ENCODE measurements around the gene DNM3.

GRCh38 chr1:171994293-171994692, 153.0 kb downstream of the DNM3 start:
- no peak for TF ChIP-seq RXRA (IDR thresholded peaks at IDR 0.05; ENCODE audit: borderline replicate concordance, low read depth)
- TF ChIP-seq MAX (IDR thresholded peaks at IDR 0.05; ENCODE audit: low read depth), result no peak
- TF ChIP-seq EP300 (IDR thresholded peaks at IDR 0.05; ENCODE audit: borderline replicate concordance in 1 of 2, low read depth in 1 of 2, low read length in 1 of 2), result no peak
- no peak for TF ChIP-seq USF2 (IDR thresholded peaks at IDR 0.05; ENCODE audit: borderline replicate concordance, low read depth, low read length)
- TF ChIP-seq TAF1 (IDR thresholded peaks at IDR 0.05; ENCODE audit: borderline replicate concordance, low read depth, low read length), result no peak
- TF ChIP-seq CTCF (IDR thresholded peaks at IDR 0.05), result no peak
- no peak for TF ChIP-seq EZH2phosphoT487 (IDR thresholded peaks at IDR 0.05; ENCODE audit: borderline replicate concordance, low read depth)
- no peak for TF ChIP-seq YY1 (IDR thresholded peaks at IDR 0.05; ENCODE audit: low read depth)
- TF ChIP-seq, protein P1, sequence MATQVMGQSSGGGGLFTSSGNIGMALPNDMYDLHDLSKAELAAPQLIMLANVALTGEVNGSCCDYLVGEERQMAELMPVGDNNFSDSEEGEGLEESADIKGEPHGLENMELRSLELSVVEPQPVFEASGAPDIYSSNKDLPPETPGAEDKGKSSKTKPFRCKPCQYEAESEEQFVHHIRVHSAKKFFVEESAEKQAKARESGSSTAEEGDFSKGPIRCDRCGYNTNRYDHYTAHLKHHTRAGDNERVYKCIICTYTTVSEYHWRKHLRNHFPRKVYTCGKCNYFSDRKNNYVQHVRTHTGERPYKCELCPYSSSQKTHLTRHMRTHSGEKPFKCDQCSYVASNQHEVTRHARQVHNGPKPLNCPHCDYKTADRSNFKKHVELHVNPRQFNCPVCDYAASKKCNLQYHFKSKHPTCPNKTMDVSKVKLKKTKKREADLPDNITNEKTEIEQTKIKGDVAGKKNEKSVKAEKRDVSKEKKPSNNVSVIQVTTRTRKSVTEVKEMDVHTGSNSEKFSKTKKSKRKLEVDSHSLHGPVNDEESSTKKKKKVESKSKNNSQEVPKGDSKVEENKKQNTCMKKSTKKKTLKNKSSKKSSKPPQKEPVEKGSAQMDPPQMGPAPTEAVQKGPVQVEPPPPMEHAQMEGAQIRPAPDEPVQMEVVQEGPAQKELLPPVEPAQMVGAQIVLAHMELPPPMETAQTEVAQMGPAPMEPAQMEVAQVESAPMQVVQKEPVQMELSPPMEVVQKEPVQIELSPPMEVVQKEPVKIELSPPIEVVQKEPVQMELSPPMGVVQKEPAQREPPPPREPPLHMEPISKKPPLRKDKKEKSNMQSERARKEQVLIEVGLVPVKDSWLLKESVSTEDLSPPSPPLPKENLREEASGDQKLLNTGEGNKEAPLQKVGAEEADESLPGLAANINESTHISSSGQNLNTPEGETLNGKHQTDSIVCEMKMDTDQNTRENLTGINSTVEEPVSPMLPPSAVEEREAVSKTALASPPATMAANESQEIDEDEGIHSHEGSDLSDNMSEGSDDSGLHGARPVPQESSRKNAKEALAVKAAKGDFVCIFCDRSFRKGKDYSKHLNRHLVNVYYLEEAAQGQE (IDR thresholded peaks at IDR 0.05; ENCODE audit: low read depth, low read length), result no peak
- no peak for TF ChIP-seq RCOR1 (IDR thresholded peaks at IDR 0.05; ENCODE audit: low read length)
- TF ChIP-seq MXI1 (IDR thresholded peaks at IDR 0.05; ENCODE audit: low read depth, low read length), result no peak
- no peak for TF ChIP-seq SMC3 (IDR thresholded peaks at IDR 0.05; ENCODE audit: low read depth, low read length)
